ENCODE measurements around the gene CDHR3. TPM values are rescaled to one million over a fixed set of nuclear protein-coding genes. Genes with fewer than 3 reads are reported as not detected.

CDHR3 gene
- total RNA-seq, 1 experiment from 2014 or later, result 0.26 TPM

- Histone ChIP-seq H3K27ac (no peak overlapping the region), H3K36me3 (no peaks in the 10 kb centered on the region)
Measured at GRCh38 chr7:106047818-106048705, 85.0 kb downstream of the CDHR3 start.

GRCh38 chr7:106048706-106049020, 85.6 kb downstream of the CDHR3 start:
- H3K27me3 ChIP-seq (replicated peaks), result peaks cover 10% of the 10 kb centered on the region; the same call in 1 of the 2 replicates
- no peaks in the 10 kb centered on the region for H3K4me1 ChIP-seq (replicated peaks)
- no peak overlapping the region for H3K27ac ChIP-seq
- no peaks in the 10 kb centered on the region for H3K36me3 ChIP-seq
- no peak overlapping the region for H3K4me3 ChIP-seq
- no peak for DNase-seq (ENCODE audit: low read depth in 1 of 2, low spot score in 2 of 2)
- H3K9me3 ChIP-seq (replicated peaks), result no peaks in the 10 kb centered on the region

More at GRCh38 chr7:106047818-106048705, 85.0 kb downstream of the CDHR3 start:
- H3K27me3 ChIP-seq (replicated peaks), result peaks cover 8% of the 10 kb centered on the region; the same call in 1 of the 2 replicates
- DNase-seq (ENCODE audit: low read depth in 1 of 2, low spot score in 2 of 2), result no peak
- no peaks in the 10 kb centered on the region for H3K9me3 ChIP-seq (replicated peaks)
- H3K4me1 ChIP-seq (replicated peaks), result no peaks in the 10 kb centered on the region
- no peak overlapping the region for H3K4me3 ChIP-seq

GRCh38 chr7:106049139-106049752, 86.2 kb downstream of the CDHR3 start:
- H3K9me3 ChIP-seq (replicated peaks), result no peaks in the 10 kb centered on the region
- H3K4me1 ChIP-seq (replicated peaks), result no peaks in the 10 kb centered on the region
- no peaks in the 10 kb centered on the region for H3K36me3 ChIP-seq
- H3K27me3 ChIP-seq (replicated peaks), result peaks cover 10% of the 10 kb centered on the region; the same call in 1 of the 2 replicates
- H3K4me3 ChIP-seq, result no peak overlapping the region
- no peak for DNase-seq (ENCODE audit: low read depth in 1 of 2, low spot score in 2 of 2)
- H3K27ac ChIP-seq, result no peak overlapping the region

GRCh38 chr7:106050002-106050745, 87.1 kb downstream of the CDHR3 start:
- Histone ChIP-seq H3K4me3 (no peak overlapping the region), H3K36me3 (no peaks in the 10 kb centered on the region), H3K27ac (no peak overlapping the region), H3K9me3 (replicated peaks) (no peaks in the 10 kb centered on the region), H3K4me1 (replicated peaks) (no peaks in the 10 kb centered on the region), H3K27me3 (replicated peaks) (peaks cover 10% of the 10 kb centered on the region; the same call in 1 of the 2 replicates)
- DNase-seq (ENCODE audit: low read depth in 1 of 2, low spot score in 2 of 2), result peak in 1 of 2 experiments; percentile 22

GRCh38 chr7:106050746-106051117, 87.7 kb downstream of the CDHR3 start:
- Histone ChIP-seq H3K27ac (no peak overlapping the region), H3K36me3 (no peaks in the 10 kb centered on the region), H3K4me3 (no peak overlapping the region), H3K27me3 (replicated peaks) (peaks cover 9% of the 10 kb centered on the region; the same call in 1 of the 2 replicates), H3K4me1 (replicated peaks) (no peaks in the 10 kb centered on the region), H3K9me3 (replicated peaks) (no peaks in the 10 kb centered on the region)
- DNase-seq (ENCODE audit: low read depth in 1 of 2, low spot score in 2 of 2), result no peak

GRCh38 chr7:106052681-106053080, 89.6 kb downstream of the CDHR3 start:
- DNase-seq (ENCODE audit: low read depth in 1 of 2, low spot score in 2 of 2), result no peak
- Histone ChIP-seq H3K4me1 (replicated peaks) (no peaks in the 10 kb centered on the region), H3K9me3 (replicated peaks) (no peaks in the 10 kb centered on the region), H3K27me3 (replicated peaks) (0 out of 2 replicates have a peak, but pooled peaks cover 7% of the 10 kb centered on the region), H3K36me3 (no peaks in the 10 kb centered on the region), H3K27ac (no peak overlapping the region), H3K4me3 (no peak overlapping the region)

GRCh38 chr7:106053109-106053508, 90.0 kb downstream of the CDHR3 start:
- Histone ChIP-seq H3K36me3 (no peaks in the 10 kb centered on the region), H3K4me3 (no peak overlapping the region), H3K4me1 (replicated peaks) (no peaks in the 10 kb centered on the region), H3K27me3 (replicated peaks) (0 out of 2 replicates have a peak, but pooled peaks cover 7% of the 10 kb centered on the region), H3K27ac (no peak overlapping the region), H3K9me3 (replicated peaks) (no peaks in the 10 kb centered on the region)
- no peak for DNase-seq (ENCODE audit: low read depth in 1 of 2, low spot score in 2 of 2)

GRCh38 chr7:106054156-106054910, 91.3 kb downstream of the CDHR3 start:
- DNase-seq (ENCODE audit: low read depth in 1 of 2, low spot score in 2 of 2), result no peak
- Histone ChIP-seq H3K4me3 (no peak overlapping the region), H3K4me1 (replicated peaks) (no peaks in the 10 kb centered on the region), H3K36me3 (no peaks in the 10 kb centered on the region), H3K27me3 (replicated peaks) (0 out of 2 replicates have a peak, but pooled peaks cover 7% of the 10 kb centered on the region), H3K27ac (no peak overlapping the region), H3K9me3 (replicated peaks) (no peaks in the 10 kb centered on the region)

GRCh38 chr7:106054971-106055532, 92.0 kb downstream of the CDHR3 start:
- 0 out of 2 replicates have a peak, but pooled peaks cover 7% of the 10 kb centered on the region for H3K27me3 ChIP-seq (replicated peaks)
- H3K4me1 ChIP-seq (replicated peaks), result no peaks in the 10 kb centered on the region
- no peak for DNase-seq (ENCODE audit: low read depth in 1 of 2, low spot score in 2 of 2)
- no peaks in the 10 kb centered on the region for H3K9me3 ChIP-seq (replicated peaks)
- no peaks in the 10 kb centered on the region for H3K36me3 ChIP-seq
- H3K4me3 ChIP-seq, result no peak overlapping the region
- H3K27ac ChIP-seq, result no peak overlapping the region

GRCh38 chr7:106056513-106057203, 93.6 kb downstream of the CDHR3 start:
- no peak overlapping the region for H3K27ac ChIP-seq
- DNase-seq (ENCODE audit: low read depth in 1 of 2, low spot score in 2 of 2), result peak; percentile 45 to 61
- H3K36me3 ChIP-seq, result no peaks in the 10 kb centered on the region
- 0 out of 2 replicates have a peak, but pooled peaks cover 7% of the 10 kb centered on the region for H3K27me3 ChIP-seq (replicated peaks)
- H3K9me3 ChIP-seq (replicated peaks), result no peaks in the 10 kb centered on the region
- no peaks in the 10 kb centered on the region for H3K4me1 ChIP-seq (replicated peaks)
- no peak overlapping the region for H3K4me3 ChIP-seq

- no peaks in the 10 kb centered on the region for H3K4me1 ChIP-seq (replicated peaks)
- no peak for DNase-seq (ENCODE audit: low read depth in 1 of 2, low spot score in 2 of 2)
- H3K36me3 ChIP-seq, result no peaks in the 10 kb centered on the region
- H3K4me3 ChIP-seq, result no peak overlapping the region
- H3K27me3 ChIP-seq (replicated peaks), result 0 out of 2 replicates have a peak, but pooled peaks cover 7% of the 10 kb centered on the region
- no peak overlapping the region for H3K27ac ChIP-seq
- no peaks in the 10 kb centered on the region for H3K9me3 ChIP-seq (replicated peaks)
Measured at GRCh38 chr7:106057204-106057961, 94.3 kb downstream of the CDHR3 start.

Measured in SJSA1 (cell line).